ENCODE data around the gene EME1. TPM values are rescaled to one million over a fixed set of nuclear protein-coding genes. Genes with fewer than 3 reads are reported as not detected.
A peak's percentile ranks its signal among the peaks of the same experiment; 100 is the strongest.

EME1 gene
- total RNA-seq, 1 donor from 2014 or later: 3.6 TPM

DNA sequence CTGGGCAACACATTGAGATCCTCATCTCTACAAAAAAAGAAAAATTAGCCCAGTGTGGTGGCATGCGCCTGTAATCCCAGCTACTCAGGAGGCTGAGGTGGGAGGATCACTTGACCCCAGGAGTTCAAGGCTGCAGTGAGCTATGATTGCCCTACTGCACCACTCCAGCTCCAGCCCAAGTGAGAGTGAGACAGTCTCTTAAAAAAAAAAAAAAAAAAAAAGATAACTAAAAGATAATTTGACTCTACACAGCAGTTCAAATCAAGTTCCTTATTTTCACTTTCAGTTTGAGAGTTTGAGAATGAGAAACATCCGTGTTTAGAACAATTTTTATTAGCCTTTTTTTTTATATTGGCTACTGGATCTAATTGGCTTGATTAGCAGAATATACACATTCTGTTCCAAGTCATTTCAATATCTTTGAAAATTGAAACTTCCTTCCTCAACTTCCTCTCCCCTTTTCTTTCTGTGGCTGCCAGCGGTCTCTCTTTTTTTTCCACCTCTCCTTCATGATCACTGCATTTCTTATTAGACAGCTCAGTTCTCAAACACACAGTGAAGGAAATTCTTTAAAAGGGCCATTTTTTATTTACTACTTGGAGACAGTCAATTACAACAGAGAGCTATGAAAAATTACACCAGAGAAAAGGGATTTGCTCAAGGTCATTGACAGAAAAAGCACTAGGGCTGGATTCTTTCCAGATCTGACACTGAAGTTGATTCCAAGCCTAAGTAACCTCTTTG, 48.5 kb downstream of the EME1 start:
- H3K4me3 Mint-ChIP-seq: peak overlapping the region; percentile 71
- peaks cover 37% of the 10 kb centered on the region for H3K4me1 Mint-ChIP-seq
- POLR2A ChIA-PET: interaction anchor here (0.5 to 2.7 kb wide), 5 partner anchors 9 to 297 kb away, joined by 3 to 33 read pairs (median 7); partner anchors contain the start of gene LRRC59
- TF ChIP-seq, protein P1, sequence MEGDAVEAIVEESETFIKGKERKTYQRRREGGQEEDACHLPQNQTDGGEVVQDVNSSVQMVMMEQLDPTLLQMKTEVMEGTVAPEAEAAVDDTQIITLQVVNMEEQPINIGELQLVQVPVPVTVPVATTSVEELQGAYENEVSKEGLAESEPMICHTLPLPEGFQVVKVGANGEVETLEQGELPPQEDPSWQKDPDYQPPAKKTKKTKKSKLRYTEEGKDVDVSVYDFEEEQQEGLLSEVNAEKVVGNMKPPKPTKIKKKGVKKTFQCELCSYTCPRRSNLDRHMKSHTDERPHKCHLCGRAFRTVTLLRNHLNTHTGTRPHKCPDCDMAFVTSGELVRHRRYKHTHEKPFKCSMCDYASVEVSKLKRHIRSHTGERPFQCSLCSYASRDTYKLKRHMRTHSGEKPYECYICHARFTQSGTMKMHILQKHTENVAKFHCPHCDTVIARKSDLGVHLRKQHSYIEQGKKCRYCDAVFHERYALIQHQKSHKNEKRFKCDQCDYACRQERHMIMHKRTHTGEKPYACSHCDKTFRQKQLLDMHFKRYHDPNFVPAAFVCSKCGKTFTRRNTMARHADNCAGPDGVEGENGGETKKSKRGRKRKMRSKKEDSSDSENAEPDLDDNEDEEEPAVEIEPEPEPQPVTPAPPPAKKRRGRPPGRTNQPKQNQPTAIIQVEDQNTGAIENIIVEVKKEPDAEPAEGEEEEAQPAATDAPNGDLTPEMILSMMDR (IDR thresholded peaks at IDR 0.05): no peak
- H3K9me3 Mint-ChIP-seq: peaks cover 6% of the 10 kb centered on the region
- H3K27ac Mint-ChIP-seq: peak overlapping the region; percentile 91
- CTCF ChIA-PET: interaction anchor here (1.3 to 3.6 kb wide), 3 partner anchors 24 to 59 kb away, joined by 4 to 29 read pairs (median 5); partner anchors contain the start of gene LRRC59
- intact Hi-C loops (cut with micrococcal nuclease): loop anchor here (1.0 kb wide), 2 partner anchors 24 to 58 kb away; partner anchors contain the start of gene LRRC59
- ATAC-seq (ENCODE audit: low read depth) (peak; percentile 47), DNase-seq (no peak)
- no peaks in the 10 kb centered on the region for H3K27me3 Mint-ChIP-seq
- peaks cover 2% of the 10 kb centered on the region for H3K36me3 Mint-ChIP-seq (ENCODE audit: low read depth)

DNA sequence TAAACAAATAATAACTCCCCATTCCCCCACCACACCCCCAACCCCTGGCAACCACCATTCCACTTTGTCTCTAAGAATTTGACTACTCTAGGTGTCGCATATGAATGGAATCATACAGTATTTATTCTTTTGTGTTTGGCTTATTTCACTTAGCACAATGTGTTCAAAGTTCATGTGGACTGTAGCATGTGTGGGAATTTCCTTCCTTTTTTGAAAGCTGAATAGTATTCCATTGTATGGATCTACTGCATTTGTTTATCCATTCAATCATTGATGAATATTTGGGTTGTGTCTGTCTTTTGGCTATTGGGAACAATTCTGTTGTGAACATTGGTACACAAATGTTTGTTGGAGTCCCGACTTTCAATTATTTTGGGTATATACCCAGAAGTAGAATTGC, 49.7 kb downstream of the EME1 start:
- ATAC-seq (ENCODE audit: low read depth) (no peak), DNase-seq (no peak)

DNA sequence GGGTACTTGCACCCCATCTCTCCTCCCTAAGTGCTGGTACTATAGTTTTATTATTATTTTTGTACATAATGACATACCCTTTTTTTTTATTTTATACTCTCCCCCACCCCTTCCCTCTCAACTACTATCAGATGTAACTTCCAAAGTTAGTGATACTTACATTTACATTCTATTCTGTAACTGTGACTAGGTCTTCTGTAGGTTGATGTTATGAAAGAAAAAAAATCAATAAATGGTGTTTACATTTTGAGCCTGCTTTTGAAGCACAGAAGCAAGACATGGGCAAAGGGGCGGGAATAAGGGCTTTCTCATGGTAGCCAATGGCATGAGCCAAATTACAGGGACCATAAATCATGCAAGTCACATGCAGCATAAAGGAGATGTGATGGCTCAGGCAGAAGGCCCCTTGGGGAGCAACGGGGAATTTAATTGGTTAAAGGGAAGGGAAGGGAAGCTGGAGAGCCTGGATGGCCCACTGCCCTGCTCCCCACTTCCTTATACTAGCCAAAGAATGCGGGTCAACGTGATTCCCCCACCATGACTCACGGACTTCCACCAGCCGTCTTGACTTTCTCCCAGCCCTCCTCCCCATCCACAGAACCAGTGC, 50.6 kb downstream of the EME1 start:
- peak overlapping the region; percentile 14 for H3K27ac Mint-ChIP-seq
- intact Hi-C loops (cut with micrococcal nuclease): no loop called here
- no peaks in the 10 kb centered on the region for H3K27me3 Mint-ChIP-seq
- ChIA-PET CTCF (no interaction called here), POLR2A (interaction anchor here (3.6 kb wide), 1 partner anchor 26 kb away, joined by 29 read pairs; the partner anchor contains the start of gene LRRC59)
- ATAC-seq (ENCODE audit: low read depth) (no peak), DNase-seq (no peak)
- TF ChIP-seq, protein P1 (IDR thresholded peaks at IDR 0.05): no peak
- H3K9me3 Mint-ChIP-seq: peaks cover 6% of the 10 kb centered on the region
- H3K36me3 Mint-ChIP-seq (ENCODE audit: low read depth): peaks cover 2% of the 10 kb centered on the region
- no peak overlapping the region for H3K4me3 Mint-ChIP-seq
- peaks cover 52% of the 10 kb centered on the region for H3K4me1 Mint-ChIP-seq

More for the DNA sequence above, 49.7 kb downstream of the EME1 start:
- TF ChIP-seq, protein P1 (IDR thresholded peaks at IDR 0.05): no peak
- peaks cover 6% of the 10 kb centered on the region for H3K9me3 Mint-ChIP-seq
- CTCF ChIA-PET: interaction anchor here (1.5 to 3.6 kb wide), 2 partner anchors 25 to 57 kb away, joined by 4 to 29 read pairs; partner anchors contain the start of gene LRRC59
- H3K4me1 Mint-ChIP-seq: peaks cover 49% of the 10 kb centered on the region
- POLR2A ChIA-PET: interaction anchor here (2.7 kb wide), 1 partner anchor 25 kb away, joined by 33 read pairs; the partner anchor contains the start of gene LRRC59
- H3K27ac Mint-ChIP-seq: peak overlapping the region; percentile 65
- no peak overlapping the region for H3K4me3 Mint-ChIP-seq
- no peaks in the 10 kb centered on the region for H3K27me3 Mint-ChIP-seq
- intact Hi-C loops (cut with micrococcal nuclease): no loop called here
- H3K36me3 Mint-ChIP-seq (ENCODE audit: low read depth): peaks cover 2% of the 10 kb centered on the region

DNA sequence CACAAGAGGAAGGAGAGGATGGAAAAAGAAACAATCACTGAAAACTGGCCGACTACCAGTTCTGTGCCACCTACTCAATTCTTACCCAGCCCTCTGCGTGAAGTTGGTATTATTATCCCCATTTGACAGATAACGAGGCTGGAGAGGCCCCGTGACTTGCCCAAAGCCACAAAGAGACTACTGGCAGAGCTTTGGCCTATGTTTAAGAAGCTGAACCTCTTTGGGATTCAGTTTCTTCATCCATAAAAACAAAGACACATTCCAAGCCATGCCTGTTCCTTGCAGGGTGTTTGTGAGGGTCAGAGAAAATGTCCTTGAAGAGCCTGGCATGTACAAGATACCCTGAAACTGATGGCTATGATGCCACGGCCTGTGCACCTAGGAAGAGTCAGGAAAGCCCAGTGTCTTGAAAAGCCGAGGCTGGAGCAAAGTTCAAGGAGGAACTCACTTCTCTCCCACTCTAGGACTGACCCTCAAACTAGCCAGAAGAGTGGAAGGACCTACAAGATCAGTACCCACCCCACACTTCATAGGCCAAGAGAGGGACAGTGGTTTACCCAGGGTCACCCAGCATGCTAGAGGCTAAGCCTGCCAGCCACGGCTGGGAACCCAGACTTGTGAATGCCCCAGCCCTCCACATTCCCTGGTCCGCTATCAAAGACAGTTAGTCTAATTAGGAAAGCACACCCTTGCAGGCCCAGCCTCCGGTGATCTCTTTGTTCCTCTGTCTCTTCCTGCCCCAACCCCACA, 51.4 kb downstream of the EME1 start:
- no peak overlapping the region for H3K27ac Mint-ChIP-seq

More for the DNA sequence above, 51.4 kb downstream of the EME1 start:
- TF ChIP-seq, protein P1 (IDR thresholded peaks at IDR 0.05): no peak
- intact Hi-C loops (cut with micrococcal nuclease): no loop called here
- no peak for DNase-seq
- CTCF ChIA-PET: interaction anchor here (3.0 kb wide), 1 partner anchor 26 kb away, joined by 21 read pairs; the partner anchor contains the start of gene LRRC59
- Mint-ChIP-seq H3K4me1 (peaks cover 50% of the 10 kb centered on the region), H3K4me3 (no peak overlapping the region), H3K36me3 (ENCODE audit: low read depth) (peaks cover 4% of the 10 kb centered on the region), H3K9me3 (peaks cover under 1% of the 10 kb centered on the region), H3K27me3 (no peaks in the 10 kb centered on the region)
- POLR2A ChIA-PET: interaction anchor here (3.6 kb wide), 1 partner anchor 27 kb away, joined by 29 read pairs; the partner anchor contains the start of gene LRRC59
- ATAC-seq (ENCODE audit: low read depth): no peak
